NCI-H2081 (cell line): Measurements from ENCODE around the gene ZNF467.

Source experiments
- DNase-seq, 2 experiments: peaks; one replicate each; lab custom pipeline; 2025; lab: John Stamatoyannopoulos, UW

The ZNF467 gene

GRCh38 chr7:149770728-149771636 lies 2.4 kb downstream of the ZNF467 start:
- DNase-seq: no peak

- DNase-seq: no peak
Observed at GRCh38 chr7:149769915-149770314, 3.5 kb downstream of the ZNF467 start.

GRCh38 chr7:149768931-149769330 lies 4.5 kb downstream of the ZNF467 start:
- no peak for DNase-seq

GRCh38 chr7:149767068-149767467 lies 6.3 kb downstream of the ZNF467 start:
- DNase-seq: no peak

- no peak for DNase-seq
Observed at GRCh38 chr7:149766135-149766675, 7.2 kb downstream of the ZNF467 start.

- no peak for DNase-seq
Observed at GRCh38 chr7:149765399-149766121, 7.8 kb downstream of the ZNF467 start.

GRCh38 chr7:149764481-149765398 lies 8.6 kb downstream of the ZNF467 start:
- DNase-seq: no peak

GRCh38 chr7:149763563-149764240 lies 9.7 kb downstream of the ZNF467 start:
- no peak for DNase-seq

- DNase-seq: no peak
Observed at GRCh38 chr7:149762610-149763009, 10.8 kb downstream of the ZNF467 start.

- no peak for DNase-seq
Observed at GRCh38 chr7:149762089-149762488, 11.3 kb downstream of the ZNF467 start.

GRCh38 chr7:149761307-149761706 lies 12.1 kb downstream of the ZNF467 start:
- no peak for DNase-seq

- no peak for DNase-seq
Observed at GRCh38 chr7:149760538-149760937, 12.8 kb downstream of the ZNF467 start.

- no peak for DNase-seq
Observed at GRCh38 chr7:149759093-149759860, 14.1 kb downstream of the ZNF467 start.

GRCh38 chr7:149753375-149754233 lies 19.8 kb downstream of the ZNF467 start:
- DNase-seq: peak; percentile 35 to 41

GRCh38 chr7:149752646-149753045 lies 20.7 kb downstream of the ZNF467 start:
- no peak for DNase-seq

- DNase-seq: no peak
Observed at GRCh38 chr7:149751043-149751775, 22.2 kb downstream of the ZNF467 start.

- no peak for DNase-seq
Observed at GRCh38 chr7:149750122-149750845, 23.1 kb downstream of the ZNF467 start.
